Thymus (tissue), 11 donors: ENCODE measurements around the gene CLSTN2. TPM values are rescaled to one million over a fixed set of nuclear protein-coding genes. Genes with fewer than 3 reads are reported as not detected.

Source experiments
- DNase-seq, 9 donors: peaks; one replicate each; pipeline ENCODE4 v3.0.0-alpha.2; 2013; ENCODE audit warnings: low spot score in 9 of 9, low read depth in 6 of 9, missing footprints in 1 of 9
- H3K27ac ChIP-seq, 2 donors: one replicate each; pipeline ENCODE4 v1.5.1; 2013; ENCODE audit warnings: control low read depth in 1 of 2, low read depth in 1 of 2, low read length in 1 of 2, mild to moderate bottlenecking in 1 of 2, moderate library complexity in 1 of 2
- H3K27me3 ChIP-seq, 2 donors: one replicate each; pipeline ENCODE4 v1.5.1; 2013; ENCODE audit warnings: low read length in 1 of 2; ENCODE audit not compliant: control insufficient read depth in 2 of 2, insufficient read depth in 1 of 2
- H3K36me3 ChIP-seq, 2 donors: one replicate each; pipeline ENCODE4 v1.5.1; 2013; ENCODE audit warnings: low read length in 1 of 2, mild to moderate bottlenecking in 1 of 2, moderate library complexity in 1 of 2; ENCODE audit not compliant: control insufficient read depth in 2 of 2, insufficient read depth in 2 of 2
- H3K4me1 ChIP-seq, 2 donors: one replicate each; pipeline ENCODE4 v1.5.1; 2013; ENCODE audit warnings: low read length in 2 of 2; ENCODE audit not compliant: control insufficient read depth in 2 of 2, insufficient read depth in 2 of 2
- H3K4me3 ChIP-seq, 2 donors: one replicate each; pipeline ENCODE4 v1.5.1; 2013; ENCODE audit warnings: low read length in 2 of 2, control low read depth in 1 of 2, mild to moderate bottlenecking in 1 of 2
- H3K9me3 ChIP-seq, 2 donors: one replicate each; pipeline ENCODE4 v1.5.1; 2013; ENCODE audit warnings: low read length in 1 of 2, mild to moderate bottlenecking in 1 of 2; ENCODE audit not compliant: control insufficient read depth in 2 of 2, insufficient read depth in 1 of 2
- WGBS: extraction: QIAGEN DNeasy Blood & Tissue Kit; methylation state at CpG from one replicate; pipeline ENCODE4 v1.1.7; 2013; 5-methylcytosine and 5-hydroxymethylcytosine counted together
- polyA plus RNA-seq: library from polyadenylated mRNA; stranded (reverse); fragments of 200-250 nt; gene quantifications from one replicate; pipeline ENCODE4 v1.2.3, GENCODE V29; 2013
- total RNA-seq: library from RNA; stranded (reverse); fragments of 120-200 nt; gene quantifications from one replicate; pipeline ENCODE4 v1.2.4, GENCODE V29; 2013
- donor health status: healthy.

Gene CLSTN2
- total and polyA plus RNA-seq, 2 donors: 0.25 to 0.61 TPM

DNA sequence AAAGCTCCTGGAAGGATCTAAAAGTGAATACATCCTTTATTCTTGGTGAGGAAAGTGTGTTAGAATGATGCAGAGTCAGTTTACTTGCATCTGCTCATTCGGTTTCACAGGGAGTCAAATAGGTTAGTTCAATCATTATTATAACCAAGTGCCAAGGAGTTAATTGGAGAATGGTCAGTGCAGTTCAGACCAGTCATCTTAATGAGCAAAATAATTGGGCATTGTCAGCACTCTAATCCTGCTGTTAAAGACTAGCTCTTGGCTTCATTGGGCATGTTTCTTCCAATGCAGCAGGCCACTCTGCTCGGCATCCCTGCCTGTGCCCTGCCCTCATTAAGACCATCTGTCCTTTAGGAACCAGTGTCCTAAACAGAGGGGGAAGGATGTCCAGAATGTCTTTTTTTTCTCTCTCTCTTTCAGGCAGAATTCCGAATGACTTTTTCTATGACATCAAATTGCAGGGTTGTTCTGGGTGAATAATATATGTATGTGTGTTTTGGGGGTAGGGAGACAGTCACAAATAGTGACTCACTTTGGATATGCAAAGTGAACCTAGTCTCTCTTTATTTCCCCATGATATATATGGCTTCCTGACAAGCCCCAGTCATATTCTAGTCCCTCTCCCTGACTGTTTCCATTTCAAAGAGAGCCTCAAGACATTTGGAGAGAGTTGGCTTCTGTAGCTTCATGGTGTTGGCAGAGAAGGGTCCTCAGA is 537.5 kb downstream of the CLSTN2 start:
- Histone ChIP-seq H3K36me3 (no peaks in the 10 kb centered on the region), H3K4me3 (no peak overlapping the region), H3K27me3 (peaks cover 0 to 2% of the 10 kb centered on the region in 2 donors), H3K9me3 (no peaks in the 10 kb centered on the region), H3K4me1 (no peaks in the 10 kb centered on the region), H3K27ac (no peak overlapping the region)
- DNase-seq: no peak
- 89% methylated on average over 3 of the region's 3 CpGs for WGBS

DNA sequence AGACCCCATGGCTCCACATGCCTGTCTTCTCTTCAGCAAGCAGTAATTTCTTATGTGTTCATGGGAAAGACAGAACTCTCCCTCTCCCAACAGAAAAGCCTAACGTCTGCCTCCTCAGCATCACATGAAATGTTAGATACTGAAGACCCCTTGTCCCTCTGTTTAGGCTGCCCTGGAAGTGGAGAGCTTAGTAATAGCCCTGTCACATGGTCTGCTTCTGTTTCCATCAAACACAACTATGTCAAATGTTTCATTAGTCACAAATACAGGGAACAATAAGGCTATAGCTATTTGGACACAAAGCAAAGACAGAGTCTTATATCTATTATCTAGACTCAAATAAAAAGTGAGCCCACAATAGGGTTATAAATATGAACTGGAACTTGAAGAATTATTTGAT is 552.6 kb downstream of the CLSTN2 start:
- no peak overlapping the region for H3K4me3 ChIP-seq
- no peaks in the 10 kb centered on the region for H3K4me1 ChIP-seq
- H3K27ac ChIP-seq: no peak overlapping the region
- no peaks in the 10 kb centered on the region for H3K9me3 ChIP-seq
- 74% methylated on average over 1 of the region's 1 CpG for WGBS
- H3K27me3 ChIP-seq: no peaks in the 10 kb centered on the region
- no peaks in the 10 kb centered on the region for H3K36me3 ChIP-seq
- no peak for DNase-seq

- WGBS: 93% methylated on average over 1 of the region's 1 CpG
- DNase-seq: no peak
- Histone ChIP-seq H3K27me3 (no peaks in the 10 kb centered on the region), H3K4me3 (no peak overlapping the region), H3K9me3 (no peaks in the 10 kb centered on the region), H3K4me1 (no peaks in the 10 kb centered on the region), H3K27ac (no peak overlapping the region), H3K36me3 (no peaks in the 10 kb centered on the region)
Measured at GRCh38 chr3:140493271-140493670, 558.3 kb downstream of the CLSTN2 start.

DNA sequence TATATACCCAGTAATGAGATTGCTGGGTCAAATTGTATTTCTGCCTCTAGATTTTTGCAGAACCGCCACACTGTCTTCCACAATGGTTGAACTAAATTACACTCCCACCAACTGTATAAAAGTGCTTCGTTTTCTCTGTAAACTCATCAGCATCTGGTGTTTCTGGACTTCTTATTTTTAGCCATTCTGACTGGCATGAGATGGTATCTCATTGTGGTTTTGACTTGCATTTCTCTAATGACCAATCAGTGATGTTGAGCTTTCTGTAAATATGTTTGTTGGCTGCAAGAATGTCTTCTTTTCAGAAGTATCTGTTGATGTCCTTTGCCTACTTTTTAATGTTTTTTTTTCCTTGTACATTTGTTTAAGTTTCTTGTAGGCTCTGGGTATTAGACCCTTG is 560.0 kb downstream of the CLSTN2 start:
- H3K36me3 ChIP-seq: no peaks in the 10 kb centered on the region
- no peaks in the 10 kb centered on the region for H3K4me1 ChIP-seq
- no peaks in the 10 kb centered on the region for H3K9me3 ChIP-seq
- H3K27ac ChIP-seq: no peak overlapping the region
- no peak overlapping the region for H3K4me3 ChIP-seq
- no peak for DNase-seq
- WGBS: 71% methylated on average over 2 of the region's 2 CpGs
- H3K27me3 ChIP-seq: no peaks in the 10 kb centered on the region

GRCh38 chr3:140497331-140497730 is 562.3 kb downstream of the CLSTN2 start:
- H3K9me3 ChIP-seq: no peaks in the 10 kb centered on the region
- H3K36me3 ChIP-seq: no peaks in the 10 kb centered on the region
- H3K4me1 ChIP-seq: no peaks in the 10 kb centered on the region
- no peak overlapping the region for H3K27ac ChIP-seq
- H3K27me3 ChIP-seq: no peaks in the 10 kb centered on the region
- DNase-seq: no peak
- H3K4me3 ChIP-seq: no peak overlapping the region
- 96% methylated on average over 11 of the region's 11 CpGs for WGBS

GRCh38 chr3:140499114-140499757 is 564.3 kb downstream of the CLSTN2 start:
- no peak for DNase-seq
- 36% methylated on average over 1 of the region's 1 CpG for WGBS
- Histone ChIP-seq H3K9me3 (no peaks in the 10 kb centered on the region), H3K4me3 (no peak overlapping the region), H3K27ac (no peak overlapping the region), H3K27me3 (no peaks in the 10 kb centered on the region), H3K4me1 (no peaks in the 10 kb centered on the region), H3K36me3 (no peaks in the 10 kb centered on the region)

DNA sequence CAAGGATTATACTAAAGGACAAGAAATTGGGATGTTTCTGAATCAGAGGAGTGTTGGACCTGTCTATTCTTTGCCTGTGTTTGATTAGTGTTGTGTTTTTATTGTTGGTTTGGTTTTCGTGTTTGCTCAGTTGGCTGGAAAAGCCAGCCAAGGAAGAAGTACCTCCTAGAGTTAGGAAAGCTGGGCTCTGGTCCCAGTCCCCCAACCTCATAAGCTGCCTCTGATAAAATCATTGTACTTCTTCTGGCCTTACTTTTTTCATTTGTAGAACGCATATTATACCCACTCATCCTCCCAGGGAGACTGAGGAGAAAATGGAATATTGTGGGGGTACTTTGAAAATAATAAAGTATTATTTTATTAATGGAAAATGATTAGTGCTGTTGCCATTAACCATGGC is 565.5 kb downstream of the CLSTN2 start:
- DNase-seq: no peak
- H3K36me3 ChIP-seq: no peaks in the 10 kb centered on the region
- no peak overlapping the region for H3K4me3 ChIP-seq
- H3K4me1 ChIP-seq: no peaks in the 10 kb centered on the region
- WGBS: 94% methylated on average over 2 of the region's 2 CpGs
- H3K27me3 ChIP-seq: no peaks in the 10 kb centered on the region
- no peak overlapping the region for H3K27ac ChIP-seq
- H3K9me3 ChIP-seq: no peaks in the 10 kb centered on the region

- 90% methylated on average over 4 of the region's 4 CpGs for WGBS
- H3K9me3 ChIP-seq: no peaks in the 10 kb centered on the region
- DNase-seq: no peak
Measured at GRCh38 chr3:140501061-140501769, 566.2 kb downstream of the CLSTN2 start.

DNA sequence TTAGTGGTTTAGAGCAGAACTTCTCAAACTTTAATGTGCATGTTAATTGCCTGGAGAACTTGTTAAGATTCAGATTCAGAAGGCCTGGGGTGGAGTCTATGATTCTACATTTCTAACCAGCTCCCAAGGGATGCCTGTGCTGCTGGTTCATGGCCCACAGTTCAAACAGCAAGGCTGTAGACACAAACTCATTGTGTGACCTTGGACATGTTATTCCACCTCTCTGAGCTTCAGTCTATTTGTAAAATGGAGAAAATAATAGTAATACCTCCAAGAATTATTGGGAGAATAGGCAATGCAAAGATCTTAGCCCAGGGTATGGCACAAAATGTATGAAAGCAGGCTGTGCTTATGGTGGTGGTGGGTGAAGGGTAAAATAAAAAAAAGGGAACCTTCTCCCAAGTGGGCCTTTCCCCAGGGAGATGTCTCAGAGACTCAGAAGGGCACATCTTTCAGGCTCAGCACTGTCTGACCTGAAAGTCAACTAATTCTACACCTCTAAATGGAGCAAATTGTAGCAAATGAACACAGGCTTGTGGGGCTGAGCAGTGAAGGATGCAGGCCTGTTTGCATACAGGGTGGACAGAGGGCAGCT is 566.9 kb downstream of the CLSTN2 start:
- DNase-seq: no peak
- H3K36me3 ChIP-seq: no peaks in the 10 kb centered on the region
- no peaks in the 10 kb centered on the region for H3K27me3 ChIP-seq
- H3K27ac ChIP-seq: no peak overlapping the region
- H3K4me3 ChIP-seq: no peak overlapping the region
- no peaks in the 10 kb centered on the region for H3K4me1 ChIP-seq
- no peaks in the 10 kb centered on the region for H3K9me3 ChIP-seq

More at GRCh38 chr3:140501061-140501769, 566.2 kb downstream of the CLSTN2 start:
- H3K36me3 ChIP-seq: no peaks in the 10 kb centered on the region
- no peak overlapping the region for H3K4me3 ChIP-seq
- no peak overlapping the region for H3K27ac ChIP-seq
- no peaks in the 10 kb centered on the region for H3K4me1 ChIP-seq
- no peaks in the 10 kb centered on the region for H3K27me3 ChIP-seq
